A549 (cell line): ENCODE data around the gene EPDR1. TPM values are rescaled to one million over a fixed set of nuclear protein-coding genes. Genes with fewer than 3 reads are reported as not detected.

ENCODE experiments used
- ATAC-seq, 2 experiments: fragments of 200-7000 bp in 1 of 2; fragments of >200 bp in 1 of 2; cut with Nextera tagmentation in 1 of 2; cut with Tn5 transposase in 1 of 2; 3 replicates each; pipeline versions ENCODE4 v1.8.0 to v1.9.1; 2018 to 2020; ENCODE audit warnings: mild to moderate bottlenecking in 1 of 2, moderate library complexity in 1 of 2
- CTCF ChIA-PET: fragments of 300-600 bp; sonication (Branson Sonifier 250); formaldehyde crosslinking; extraction: SDS; loops from one replicate; lab custom pipeline; 2021; ENCODE audit warnings: antibody characterized with exemption, inconsistent platforms; lab: Yijun Ruan, JAX
- POLR2A ChIA-PET: fragments of 350-600 bp; formaldehyde crosslinking; extraction: SDS; loops from one replicate; lab custom pipeline; 2021; ENCODE audit warnings: antibody characterized with exemption, inconsistent platforms; lab: Yijun Ruan, JAX
- DNase-seq, 2 experiments: peaks; one replicate each; pipeline versions ENCODE4 v3.0.0 to v3.0.0-alpha.2; 2011 to 2016; ENCODE audit warnings: low read depth in 1 of 2, low spot score in 1 of 2
- FAIRE-seq: peaks from 2 replicates; lab custom pipeline; 2011; peaks lifted over from hg19 to GRCh38; lab: Jason Lieb, UNC
- H3K27ac ChIP-seq, 2 experiments: fragments of >200 bp; sonication (Bioruptor Twin); formaldehyde crosslinking; 3 replicates each; pipeline ENCODE4 v1.5.1; 2016 to 2017
- H3K4me1 ChIP-seq: fragments of >200 bp; sonication (Bioruptor Twin); formaldehyde crosslinking; 3 replicates; pipeline ENCODE4 v1.6.1; 2016
- H3K4me2 ChIP-seq: fragments of >200 bp; sonication (Bioruptor Twin); formaldehyde crosslinking; 3 replicates; pipeline ENCODE4 v1.6.1; 2016
- H3K4me3 ChIP-seq: fragments of >200 bp; sonication (Bioruptor Twin); formaldehyde crosslinking; 3 replicates; pipeline ENCODE4 v1.5.1; 2016
- H3K9me3 ChIP-seq: fragments of >200 bp; sonication (Bioruptor Twin); formaldehyde crosslinking; 3 replicates; pipeline ENCODE4 v1.6.1; 2016
- CHD2 ChIP-seq: fragments of 150-350 bp; IDR thresholded peaks from 2 replicates; pipeline ENCODE4 v1.6.1; 2014; ENCODE audit warnings: low read length; ENCODE audit not compliant: partially characterized antibody
- CHD4 ChIP-seq: fragments of 200-600 bp; sonication (generic); IDR thresholded peaks from 2 replicates; pipeline ENCODE4 v1.6.1; 2016; ENCODE audit warnings: antibody characterized with exemption, mild to moderate bottlenecking, borderline replicate concordance
- EHMT2 ChIP-seq: fragments of 200-600 bp; sonication (generic); IDR thresholded peaks from 2 replicates; pipeline ENCODE4 v1.6.1; 2016; ENCODE audit warnings: antibody characterized with exemption, low read depth, mild to moderate bottlenecking, moderate library complexity
- EP300 ChIP-seq, 2 experiments: fragments of >200 bp; sonication (Bioruptor Twin); formaldehyde crosslinking; IDR thresholded peaks; 2 replicates in 1 of 2; 3 replicates in 1 of 2; pipeline ENCODE4 v1.6.1; 2016 to 2017
- ESRRA ChIP-seq: fragments of 150-350 bp; IDR thresholded peaks from 2 replicates; pipeline ENCODE4 v1.6.1; 2014; ENCODE audit warnings: mild to moderate bottlenecking, low read length, borderline replicate concordance
- FOXS1 ChIP-seq: fragments of 250-450 bp; sonication (Bioruptor Pico); IDR thresholded peaks from 2 replicates; pipeline ENCODE4 v1.5.0; 2020; ENCODE audit warnings: mild to moderate bottlenecking, moderate library complexity
- HDAC2 ChIP-seq: fragments of 200-600 bp; sonication (generic); IDR thresholded peaks from 2 replicates; pipeline ENCODE4 v1.6.1; 2016
- HOXB13 ChIP-seq: fragments of 250-450 bp; sonication (Bioruptor Pico); IDR thresholded peaks from 2 replicates; pipeline ENCODE4 v1.5.0; 2020; ENCODE audit warnings: low read depth, mild to moderate bottlenecking, moderate library complexity
- HOXB5 ChIP-seq: fragments of 250-450 bp; sonication (Bioruptor Pico); IDR thresholded peaks from 2 replicates; pipeline ENCODE4 v1.5.0; 2020; ENCODE audit warnings: mild to moderate bottlenecking, moderate library complexity
- JUNB ChIP-seq: fragments of >200 bp; sonication (Bioruptor Twin); formaldehyde crosslinking; IDR thresholded peaks from 2 replicates; pipeline ENCODE4 v1.6.1; 2016
- MAFK ChIP-seq: fragments of 450-650 bp; IDR thresholded peaks from 2 replicates; pipeline ENCODE4 v1.6.1; 2014; ENCODE audit not compliant: partially characterized antibody
- NFE2L2 ChIP-seq: fragments of 150-350 bp; conservative IDR thresholded peaks from 2 replicates; pipeline ENCODE4 v1.6.1; 2014; ENCODE audit warnings: low read length
- NPAS2 ChIP-seq: fragments of 250-450 bp; sonication (Bioruptor Pico); IDR thresholded peaks from 2 replicates; pipeline ENCODE4 v1.8.0; 2022; ENCODE audit warnings: mild to moderate bottlenecking, moderate library complexity, borderline replicate concordance
- NR3C1 ChIP-seq: fragments of >200 bp; sonication (Bioruptor Twin); formaldehyde crosslinking; IDR thresholded peaks from 3 replicates; pipeline ENCODE4 v1.6.1; 2017
- POLR2A ChIP-seq: IDR thresholded peaks from 2 replicates; pipeline ENCODE4 v1.6.1; 2012; ENCODE audit warnings: mild to moderate bottlenecking, low read length
- ZFP36 ChIP-seq: fragments of 450-650 bp; IDR thresholded peaks from 2 replicates; pipeline ENCODE4 v1.6.1; 2014; ENCODE audit warnings: borderline replicate concordance; ENCODE audit not compliant: partially characterized antibody
- ZNF302 ChIP-seq: fragments of 250-450 bp; sonication (Bioruptor Pico); IDR thresholded peaks from 2 replicates; pipeline ENCODE4 v1.9.0; 2021; ENCODE audit warnings: inconsistent platforms, mild to moderate bottlenecking, moderate library complexity
- WGBS: methylation state at CpG from one replicate; pipeline ENCODE4 v1.1.6; 2017; ENCODE audit errors: missing lambda C conversion rate; 5-methylcytosine and 5-hydroxymethylcytosine counted together
- polyA plus RNA-seq, 4 experiments: library from polyadenylated mRNA; depleted of rRNA in 3 of 4; stranded (reverse); fragments of >200 nt; fragmentation: RNase III in 1 of 4; extraction: RNeasy Plus Mini Kit Qiagen cat#74134 plus additional on column Dnase treatment in 1 of 4; gene quantifications; 2 replicates in 3 of 4; 3 replicates in 1 of 4; pipeline ENCODE4 v1.2.3, GENCODE V29; 2011 to 2017
- TF ChIP-seq, protein P1 (sequence below): IDR thresholded peaks from 2 replicates; pipeline ENCODE4 v1.6.1; 2012
- TF ChIP-seq, protein P2 (sequence below): fragments of >200 bp; sonication (Bioruptor Twin); formaldehyde crosslinking; IDR thresholded peaks from 3 replicates; pipeline ENCODE4 v1.6.1; 2016
- TF ChIP-seq, protein P3 (sequence below): fragments of 250-450 bp; sonication (Bioruptor Pico); IDR thresholded peaks from 2 replicates; pipeline ENCODE4 v1.5.0; 2021; ENCODE audit warnings: mild to moderate bottlenecking, moderate library complexity, borderline replicate concordance
- TF ChIP-seq, protein P4 (sequence below): fragments of 150-350 bp; IDR thresholded peaks from 2 replicates; pipeline ENCODE4 v1.6.1; 2014; ENCODE audit warnings: low read depth, mild to moderate bottlenecking, low read length

The EPDR1 gene
- polyA plus RNA-seq, 2 of the 4 experiments (the other 2 are of a cell fraction): 101 to 112 TPM

GRCh38 chr7:37993060-37993501 is 72.6 kb downstream of the EPDR1 start:
- Histone ChIP-seq H3K4me2 (no peak overlapping the region), H3K9me3 (peaks cover 10% of the 10 kb centered on the region; the same call in 2 of the 3 replicates), H3K4me3 (no peak overlapping the region), H3K27ac (no peak overlapping the region), H3K4me1 (peaks cover 1% of the 10 kb centered on the region; the same call in 2 of the 3 replicates)
- FAIRE-seq (no peak), DNase-seq (no peak), ATAC-seq (no peak)
- POLR2A ChIA-PET: no interaction called here
- CTCF ChIA-PET: no interaction called here
- WGBS: 80% methylated on average over 2 of the region's 2 CpGs
- TF ChIP-seq CHD4: no peak
- no peak for TF ChIP-seq ESRRA
- TF ChIP-seq FOXS1 (CRISPR knock-in tag): no peak
- TF ChIP-seq NR3C1: no peak
- TF ChIP-seq CHD2: no peak
- TF ChIP-seq HOXB5: no peak
- no peak for TF ChIP-seq ZFP36
- TF ChIP-seq POLR2A: no peak

DNA sequence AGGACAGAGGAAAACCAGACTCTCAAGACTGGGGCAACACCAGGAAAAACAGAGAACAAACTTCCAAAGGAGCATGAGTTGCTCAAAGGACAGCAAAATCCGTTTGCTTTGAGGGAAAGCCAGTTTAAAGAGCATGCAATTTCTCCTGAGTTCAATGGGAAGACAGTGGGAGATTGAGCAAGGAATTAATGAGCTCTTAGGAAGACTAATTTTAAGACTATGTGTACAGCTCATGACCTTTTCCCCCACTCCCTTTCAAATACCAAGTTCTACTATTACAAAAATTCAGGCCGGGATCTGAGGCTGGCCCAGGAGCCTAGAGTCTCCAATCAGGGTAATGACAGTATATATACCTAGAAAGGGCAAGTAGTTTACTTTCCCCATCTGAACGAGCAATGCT is 79.2 kb downstream of the EPDR1 start:
- ChIA-PET CTCF (interaction anchor here (1.8 kb wide), 1 partner anchor 216 kb away, joined by 6 read pairs; no protein-coding TSS in a partner anchor), POLR2A (no interaction called here)
- TF ChIP-seq NPAS2 (CRISPR knock-in tag): no peak
- TF ChIP-seq, protein P1, sequence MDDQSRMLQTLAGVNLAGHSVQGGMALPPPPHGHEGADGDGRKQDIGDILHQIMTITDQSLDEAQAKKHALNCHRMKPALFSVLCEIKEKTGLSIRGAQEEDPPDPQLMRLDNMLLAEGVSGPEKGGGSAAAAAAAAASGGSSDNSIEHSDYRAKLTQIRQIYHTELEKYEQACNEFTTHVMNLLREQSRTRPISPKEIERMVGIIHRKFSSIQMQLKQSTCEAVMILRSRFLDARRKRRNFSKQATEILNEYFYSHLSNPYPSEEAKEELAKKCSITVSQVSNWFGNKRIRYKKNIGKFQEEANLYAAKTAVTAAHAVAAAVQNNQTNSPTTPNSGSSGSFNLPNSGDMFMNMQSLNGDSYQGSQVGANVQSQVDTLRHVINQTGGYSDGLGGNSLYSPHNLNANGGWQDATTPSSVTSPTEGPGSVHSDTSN: no peak
- TF ChIP-seq EP300 (IDR thresholded peaks at IDR 0.05): no peak
- TF ChIP-seq HOXB13 (CRISPR knock-in tag): no peak
- no peak for TF ChIP-seq EHMT2
- no peak for TF ChIP-seq NFE2L2
- TF ChIP-seq JUNB: no peak
- TF ChIP-seq HDAC2: no peak
- TF ChIP-seq, protein P2, sequence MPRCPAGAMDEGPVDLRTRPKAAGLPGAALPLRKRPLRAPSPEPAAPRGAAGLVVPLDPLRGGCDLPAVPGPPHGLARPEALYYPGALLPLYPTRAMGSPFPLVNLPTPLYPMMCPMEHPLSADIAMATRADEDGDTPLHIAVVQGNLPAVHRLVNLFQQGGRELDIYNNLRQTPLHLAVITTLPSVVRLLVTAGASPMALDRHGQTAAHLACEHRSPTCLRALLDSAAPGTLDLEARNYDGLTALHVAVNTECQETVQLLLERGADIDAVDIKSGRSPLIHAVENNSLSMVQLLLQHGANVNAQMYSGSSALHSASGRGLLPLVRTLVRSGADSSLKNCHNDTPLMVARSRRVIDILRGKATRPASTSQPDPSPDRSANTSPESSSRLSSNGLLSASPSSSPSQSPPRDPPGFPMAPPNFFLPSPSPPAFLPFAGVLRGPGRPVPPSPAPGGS: no peak
- TF ChIP-seq, protein P3, sequence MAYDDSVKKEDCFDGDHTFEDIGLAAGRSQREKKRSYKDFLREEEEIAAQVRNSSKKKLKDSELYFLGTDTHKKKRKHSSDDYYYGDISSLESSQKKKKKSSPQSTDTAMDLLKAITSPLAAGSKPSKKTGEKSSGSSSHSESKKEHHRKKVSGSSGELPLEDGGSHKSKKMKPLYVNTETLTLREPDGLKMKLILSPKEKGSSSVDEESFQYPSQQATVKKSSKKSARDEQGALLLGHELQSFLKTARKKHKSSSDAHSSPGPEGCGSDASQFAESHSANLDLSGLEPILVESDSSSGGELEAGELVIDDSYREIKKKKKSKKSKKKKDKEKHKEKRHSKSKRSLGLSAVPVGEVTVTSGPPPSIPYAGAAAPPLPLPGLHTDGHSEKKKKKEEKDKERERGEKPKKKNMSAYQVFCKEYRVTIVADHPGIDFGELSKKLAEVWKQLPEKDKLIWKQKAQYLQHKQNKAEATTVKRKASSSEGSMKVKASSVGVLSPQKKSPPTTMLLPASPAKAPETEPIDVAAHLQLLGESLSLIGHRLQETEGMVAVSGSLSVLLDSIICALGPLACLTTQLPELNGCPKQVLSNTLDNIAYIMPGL (CRISPR knock-in tag): no peak
- TF ChIP-seq, protein P4, sequence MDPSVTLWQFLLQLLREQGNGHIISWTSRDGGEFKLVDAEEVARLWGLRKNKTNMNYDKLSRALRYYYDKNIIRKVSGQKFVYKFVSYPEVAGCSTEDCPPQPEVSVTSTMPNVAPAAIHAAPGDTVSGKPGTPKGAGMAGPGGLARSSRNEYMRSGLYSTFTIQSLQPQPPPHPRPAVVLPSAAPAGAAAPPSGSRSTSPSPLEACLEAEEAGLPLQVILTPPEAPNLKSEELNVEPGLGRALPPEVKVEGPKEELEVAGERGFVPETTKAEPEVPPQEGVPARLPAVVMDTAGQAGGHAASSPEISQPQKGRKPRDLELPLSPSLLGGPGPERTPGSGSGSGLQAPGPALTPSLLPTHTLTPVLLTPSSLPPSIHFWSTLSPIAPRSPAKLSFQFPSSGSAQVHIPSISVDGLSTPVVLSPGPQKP: no peak
- TF ChIP-seq MAFK: no peak
- no peak for TF ChIP-seq NR3C1
- TF ChIP-seq ZNF302 (CRISPR knock-in tag): no peak
- peak; percentile 13 to 25; a peak in 1 of 6 replicates for ATAC-seq
- Histone ChIP-seq H3K4me3 (no peak overlapping the region), H3K4me2 (peak overlapping the region; percentile 21; the same call in 1 of the 3 replicates), H3K4me1 (peaks cover 15% of the 10 kb centered on the region; the same call in 1 of the 3 replicates), H3K9me3 (peaks cover 1% of the 10 kb centered on the region; the same call in 2 of the 3 replicates), H3K27ac (no peak overlapping the region)
- FAIRE-seq: no peak
- no peak for DNase-seq
- WGBS: 65% methylated on average over 3 of the region's 3 CpGs
